KOPT-K1 (cell line): ENCODE data around the gene CYSLTR1.
"Not testable (repeated sequence)": the region's sequence is repeated elsewhere in the genome, so short reads cannot be mapped to it uniquely, and the experiment has no call there.

ENCODE experiments used
- H3K27ac ChIP-seq: fragments of 200-600 bp; sonication (generic); 2 replicates; pipeline ENCODE4 v1.5.1; 2016; ENCODE audit warnings: antibody characterized with exemption, mild to moderate bottlenecking, low read depth, low read length; ENCODE audit not compliant: poor library complexity, severe bottlenecking
- H3K36me3 ChIP-seq: fragments of 200-600 bp; sonication (generic); 2 replicates; pipeline ENCODE4 v1.5.1; 2017; ENCODE audit warnings: antibody characterized with exemption, mild to moderate bottlenecking, low read length, moderate library complexity; ENCODE audit not compliant: insufficient read depth
- H3K9me3 ChIP-seq: fragments of 200-600 bp; sonication (generic); 2 replicates; pipeline ENCODE4 v1.5.1; 2017; ENCODE audit warnings: antibody characterized with exemption, low read length, mild to moderate bottlenecking; ENCODE audit not compliant: insufficient read depth, poor library complexity, severe bottlenecking

Gene CYSLTR1

GRCh38 chrX:78313526-78313925, 13.9 kb downstream of the CYSLTR1 start:
- no peaks in the 10 kb centered on the region for H3K9me3 ChIP-seq
- no peaks in the 10 kb centered on the region for H3K36me3 ChIP-seq
- H3K27ac ChIP-seq = no peak overlapping the region

GRCh38 chrX:78307665-78308064, 19.7 kb downstream of the CYSLTR1 start:
- Histone ChIP-seq H3K27ac (no peak overlapping the region), H3K36me3 (no peaks in the 10 kb centered on the region), H3K9me3 (peaks cover 2% of the 10 kb centered on the region)

- no peak overlapping the region for H3K27ac ChIP-seq
- H3K9me3 ChIP-seq = peaks cover 28% of the 10 kb centered on the region
- H3K36me3 ChIP-seq = no peaks in the 10 kb centered on the region
Observed at GRCh38 chrX:78303086-78303485, 24.3 kb downstream of the CYSLTR1 start.

GRCh38 chrX:78300933-78301332, 26.5 kb downstream of the CYSLTR1 start:
- H3K9me3 ChIP-seq = peaks cover 28% of the 10 kb centered on the region
- not testable (repeated sequence) for H3K27ac ChIP-seq, H3K36me3 ChIP-seq

GRCh38 chrX:78283511-78283910, 43.9 kb downstream of the CYSLTR1 start:
- Histone ChIP-seq H3K27ac (no peak overlapping the region), H3K36me3 (no peaks in the 10 kb centered on the region), H3K9me3 (no peaks in the 10 kb centered on the region)

- H3K9me3 ChIP-seq = no peaks in the 10 kb centered on the region
- no peaks in the 10 kb centered on the region for H3K36me3 ChIP-seq
- no peak overlapping the region for H3K27ac ChIP-seq
Observed at GRCh38 chrX:78237127-78237526, 90.3 kb downstream of the CYSLTR1 start.

GRCh38 chrX:78226047-78226446, 101.4 kb downstream of the CYSLTR1 start:
- H3K36me3 ChIP-seq, H3K9me3 ChIP-seq, H3K27ac ChIP-seq: not testable (repeated sequence)
